ENCODE data around the gene SMG7. TPM values are rescaled to one million over a fixed set of nuclear protein-coding genes. Genes with fewer than 3 reads are reported as not detected.

The SMG7 gene
- total RNA-seq, 1 donor from 2014 or later, result 7.0 TPM

DNA sequence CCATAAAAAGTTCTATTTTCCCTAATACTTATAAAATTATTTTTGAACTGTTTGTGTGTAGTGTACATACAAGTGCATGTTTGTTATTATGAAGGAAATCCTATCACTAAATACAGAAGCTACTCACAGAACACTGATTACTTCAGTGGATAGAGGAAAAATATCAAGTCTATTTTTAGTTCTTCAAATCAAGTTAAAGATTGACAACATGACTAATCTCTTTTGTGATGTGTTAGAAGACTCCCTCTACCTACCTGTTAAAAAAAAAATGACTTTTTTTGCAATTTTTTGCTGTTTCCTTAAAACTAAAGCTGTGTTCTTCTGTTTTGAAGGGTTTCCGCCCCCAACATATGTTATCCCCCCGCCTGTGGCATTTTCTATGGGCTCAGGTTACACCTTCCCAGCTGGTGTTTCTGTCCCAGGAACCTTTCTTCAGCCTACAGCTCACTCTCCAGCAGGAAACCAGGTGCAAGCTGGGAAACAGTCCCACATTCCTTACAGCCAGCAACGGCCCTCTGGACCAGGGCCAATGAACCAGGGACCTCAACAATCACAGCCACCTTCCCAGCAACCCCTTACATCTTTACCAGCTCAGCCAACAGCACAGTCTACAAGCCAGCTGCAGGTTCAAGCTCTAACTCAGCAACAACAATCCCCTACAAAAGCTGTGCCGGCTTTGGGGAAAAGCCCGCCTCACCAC is 72.4 kb downstream of the SMG7 start:
- DNase-seq (ENCODE audit: low read depth), result peak; percentile 56
- H3K4me3 ChIP-seq (ENCODE audit: low read depth, low read length), result no peak overlapping the region
- TF ChIP-seq, protein P1, sequence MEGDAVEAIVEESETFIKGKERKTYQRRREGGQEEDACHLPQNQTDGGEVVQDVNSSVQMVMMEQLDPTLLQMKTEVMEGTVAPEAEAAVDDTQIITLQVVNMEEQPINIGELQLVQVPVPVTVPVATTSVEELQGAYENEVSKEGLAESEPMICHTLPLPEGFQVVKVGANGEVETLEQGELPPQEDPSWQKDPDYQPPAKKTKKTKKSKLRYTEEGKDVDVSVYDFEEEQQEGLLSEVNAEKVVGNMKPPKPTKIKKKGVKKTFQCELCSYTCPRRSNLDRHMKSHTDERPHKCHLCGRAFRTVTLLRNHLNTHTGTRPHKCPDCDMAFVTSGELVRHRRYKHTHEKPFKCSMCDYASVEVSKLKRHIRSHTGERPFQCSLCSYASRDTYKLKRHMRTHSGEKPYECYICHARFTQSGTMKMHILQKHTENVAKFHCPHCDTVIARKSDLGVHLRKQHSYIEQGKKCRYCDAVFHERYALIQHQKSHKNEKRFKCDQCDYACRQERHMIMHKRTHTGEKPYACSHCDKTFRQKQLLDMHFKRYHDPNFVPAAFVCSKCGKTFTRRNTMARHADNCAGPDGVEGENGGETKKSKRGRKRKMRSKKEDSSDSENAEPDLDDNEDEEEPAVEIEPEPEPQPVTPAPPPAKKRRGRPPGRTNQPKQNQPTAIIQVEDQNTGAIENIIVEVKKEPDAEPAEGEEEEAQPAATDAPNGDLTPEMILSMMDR (conservative IDR thresholded peaks at IDR 0.05; ENCODE audit: low read depth, low read length), result no peak

DNA sequence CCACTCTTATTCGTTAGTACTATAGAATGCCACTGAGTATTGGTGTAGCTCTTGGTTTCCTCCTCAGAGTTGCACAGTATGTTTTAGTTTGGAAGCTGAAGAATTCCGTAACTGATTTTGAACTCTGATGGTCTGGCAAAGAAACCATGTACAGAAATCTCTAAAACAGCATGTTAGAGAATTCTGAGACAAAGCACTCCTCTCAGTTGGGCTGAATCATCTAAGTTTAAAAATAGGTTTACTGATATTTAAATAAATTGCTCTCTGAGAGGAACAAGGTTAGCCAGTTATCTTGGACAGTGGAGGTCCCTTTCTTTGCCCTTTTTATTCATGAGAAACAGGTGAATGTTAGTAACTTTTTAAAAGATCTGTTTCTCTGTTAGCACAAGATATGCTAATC is 74.1 kb downstream of the SMG7 start:
- DNase-seq (ENCODE audit: low read depth), result no peak
- TF ChIP-seq, protein P1 (conservative IDR thresholded peaks at IDR 0.05; ENCODE audit: low read depth, low read length), result no peak
- H3K4me3 ChIP-seq (ENCODE audit: low read depth, low read length), result no peak overlapping the region

DNA sequence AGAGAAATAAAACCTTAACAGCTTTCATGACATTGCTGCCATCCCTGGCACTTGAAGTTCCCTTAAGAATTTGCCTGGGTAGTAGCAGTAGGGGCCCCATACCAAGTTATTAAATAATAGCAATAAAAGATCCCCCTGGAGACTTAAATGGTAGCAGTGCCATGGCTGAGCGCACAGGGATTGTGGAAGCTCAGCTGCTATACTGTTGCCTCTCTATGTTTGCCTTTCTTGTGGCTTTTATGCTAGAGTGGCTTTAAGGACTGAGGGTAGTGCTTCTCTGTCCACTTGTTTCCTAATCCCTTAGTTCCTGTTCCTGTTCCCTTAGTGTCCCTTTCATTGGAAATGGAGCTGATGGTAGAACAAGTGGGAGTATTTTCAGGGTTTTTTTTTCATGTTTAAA is 75.8 kb downstream of the SMG7 start:
- no peak overlapping the region for H3K4me3 ChIP-seq (ENCODE audit: low read depth, low read length)
- no peak for DNase-seq (ENCODE audit: low read depth)
- TF ChIP-seq, protein P1 (conservative IDR thresholded peaks at IDR 0.05; ENCODE audit: low read depth, low read length), result no peak

DNA sequence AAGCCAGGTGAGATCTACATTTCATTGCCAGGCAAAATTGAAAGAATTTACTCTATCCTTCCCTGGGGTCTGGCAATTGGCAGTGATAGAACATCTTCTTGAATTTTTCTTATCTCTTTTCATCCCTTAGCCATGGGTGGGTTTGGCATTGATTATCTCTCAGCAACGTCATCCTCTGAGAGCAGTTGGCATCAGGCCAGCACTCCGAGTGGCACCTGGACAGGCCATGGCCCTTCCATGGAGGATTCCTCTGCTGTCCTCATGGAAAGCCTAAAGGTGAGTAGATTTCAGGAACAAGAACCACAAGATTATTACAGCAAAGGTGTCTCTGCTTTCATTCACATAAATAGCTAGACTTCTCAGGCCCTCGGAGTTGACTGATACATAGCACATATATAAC is 78.6 kb downstream of the SMG7 start:
- no peak overlapping the region for H3K4me3 ChIP-seq (ENCODE audit: low read depth, low read length)
- no peak for DNase-seq (ENCODE audit: low read depth)
- TF ChIP-seq, protein P1 (conservative IDR thresholded peaks at IDR 0.05; ENCODE audit: low read depth, low read length), result no peak

DNA sequence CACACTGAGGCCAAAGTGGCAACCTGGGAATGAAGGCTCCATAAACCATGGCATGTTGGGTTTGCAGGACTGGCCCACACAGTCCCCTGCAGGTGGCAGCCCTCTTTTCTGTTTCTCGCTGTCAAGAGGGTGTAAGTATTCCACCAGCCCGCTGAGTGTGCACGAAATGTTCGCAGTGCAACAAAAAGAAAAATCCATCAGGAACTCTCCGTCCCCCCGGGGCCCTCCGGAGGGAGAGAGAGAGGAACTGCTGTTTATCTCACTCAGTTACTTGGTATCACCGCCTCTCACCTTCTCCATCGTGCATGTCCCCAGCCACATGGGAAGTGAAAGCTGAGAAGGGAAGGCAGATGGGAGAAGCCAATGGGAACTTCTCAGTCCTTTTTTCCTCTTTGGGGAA is 79.6 kb downstream of the SMG7 start:
- DNase-seq (ENCODE audit: low read depth), result no peak
- no peak overlapping the region for H3K4me3 ChIP-seq (ENCODE audit: low read depth, low read length)
- TF ChIP-seq, protein P1 (conservative IDR thresholded peaks at IDR 0.05; ENCODE audit: low read depth, low read length), result no peak

DNA sequence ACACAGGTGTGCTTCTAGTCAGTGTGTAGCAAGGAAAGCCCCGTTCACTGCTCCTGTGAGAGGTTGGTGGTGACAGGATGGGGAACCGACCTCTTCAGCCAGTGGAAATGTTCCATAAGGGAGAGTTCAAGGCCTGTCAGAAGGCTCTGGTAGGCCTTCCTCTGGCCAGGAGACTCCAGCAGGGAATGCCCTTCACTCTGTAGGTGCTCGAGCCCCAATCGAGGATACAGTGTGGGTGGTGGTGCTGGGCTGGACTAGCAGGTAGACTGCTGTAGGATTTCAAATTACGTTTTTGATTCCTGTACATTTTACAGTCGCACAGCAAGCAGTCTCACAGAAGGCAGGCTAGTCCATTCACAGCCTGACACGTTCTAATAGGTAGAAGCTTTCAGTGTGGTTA is 80.1 kb downstream of the SMG7 start:
- DNase-seq (ENCODE audit: low read depth), result no peak
- H3K4me3 ChIP-seq (ENCODE audit: low read depth, low read length), result no peak overlapping the region
- TF ChIP-seq, protein P1 (conservative IDR thresholded peaks at IDR 0.05; ENCODE audit: low read depth, low read length), result no peak

DNA sequence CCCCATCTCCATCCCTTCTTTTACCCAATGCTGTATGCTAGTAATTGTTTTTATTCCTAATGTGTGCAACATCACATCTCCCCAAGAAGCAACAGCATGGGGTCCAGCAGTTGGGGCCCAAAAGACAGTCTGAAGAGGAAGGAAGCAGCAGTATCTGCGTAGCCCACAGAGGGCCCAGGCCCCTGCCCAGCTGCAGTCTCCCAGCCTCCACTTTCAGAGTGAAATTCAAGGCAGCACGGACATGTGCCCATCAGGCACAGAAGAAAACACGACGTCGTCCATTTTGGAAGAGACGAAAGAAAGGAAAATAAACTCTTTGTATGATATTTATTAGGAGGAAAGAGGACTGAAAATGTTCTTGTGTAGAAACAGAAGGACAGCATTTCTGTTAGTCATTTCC is 80.6 kb downstream of the SMG7 start:
- no peak overlapping the region for H3K4me3 ChIP-seq (ENCODE audit: low read depth, low read length)
- TF ChIP-seq, protein P1 (conservative IDR thresholded peaks at IDR 0.05; ENCODE audit: low read depth, low read length), result no peak
- no peak for DNase-seq (ENCODE audit: low read depth)
